Large intestine (tissue), 3 donors: ENCODE measurements around the gene GPR78. TPM values are rescaled to one million over a fixed set of nuclear protein-coding genes. Genes with fewer than 3 reads are reported as not detected.
"Not testable (repeated sequence)": the region's sequence is repeated elsewhere in the genome, so short reads cannot be mapped to it uniquely, and the experiment has no call there.

Source experiments
- DNase-seq, 2 donors: peaks; one replicate each; pipeline versions ENCODE4 v3.0.0 to v3.0.0-alpha.2; 2013
- H3K27ac ChIP-seq: one replicate; pipeline ENCODE4 v1.5.1; 2013; ENCODE audit warnings: low read length
- H3K27me3 ChIP-seq: 2 replicates; pipeline ENCODE4 v1.6.1; 2013; ENCODE audit warnings: low read length; ENCODE audit not compliant: control insufficient read depth, insufficient read depth
- H3K36me3 ChIP-seq: 2 replicates; pipeline ENCODE4 v1.6.1; 2013; ENCODE audit warnings: low read length; ENCODE audit not compliant: control insufficient read depth, insufficient read depth
- H3K4me1 ChIP-seq: one replicate; pipeline ENCODE4 v1.6.1; 2013; ENCODE audit warnings: low read length; ENCODE audit not compliant: control insufficient read depth, insufficient read depth
- H3K4me3 ChIP-seq: one replicate; pipeline ENCODE4 v1.5.1; 2013; ENCODE audit warnings: low read length
- H3K9me3 ChIP-seq: one replicate; pipeline ENCODE4 v1.6.1; 2013; ENCODE audit warnings: mild to moderate bottlenecking, low read depth, low read length, moderate library complexity; ENCODE audit not compliant: control insufficient read depth
- whole genome bisulfite sequencing: methylation state at CpG from one replicate; pipeline ENCODE4 v1.1.5; 2013; ENCODE audit warnings: low lambda C conversion rate; ENCODE audit not compliant: insufficient coverage; 5-methylcytosine and 5-hydroxymethylcytosine counted together
- polyA plus RNA-seq: library from polyadenylated mRNA; unstranded; fragments of 120-200 nt; gene quantifications from one replicate; pipeline ENCODE4 v1.2.1, GENCODE V29; 2013

Gene GPR78
- polyA plus RNA-seq, 1 donor: 0.09 TPM

DNA sequence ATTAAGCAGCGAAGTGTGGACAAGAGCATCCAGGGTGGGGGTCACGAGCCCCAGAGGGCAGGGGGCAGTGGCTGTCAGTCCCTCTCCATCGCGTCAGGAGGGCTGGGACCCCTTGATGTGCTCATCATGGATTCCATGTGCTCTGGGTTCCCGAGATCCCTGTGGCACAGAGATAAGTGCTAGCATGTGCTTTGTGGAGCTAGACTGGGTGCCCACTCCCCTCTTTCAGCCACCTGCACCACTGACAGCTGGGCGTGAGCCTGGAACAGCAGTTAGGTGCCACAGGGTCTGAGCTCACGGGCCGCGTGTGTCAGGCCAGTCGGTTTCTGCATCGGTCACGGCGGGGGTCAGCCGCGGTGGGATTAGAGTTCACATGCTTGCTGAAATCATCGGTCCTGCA, 36.6 kb downstream of the GPR78 start:
- no CpG with 5 or more reads among the region's 16 CpGs for WGBS
- Histone ChIP-seq H3K27me3 (no peaks in the 10 kb centered on the region), H3K27ac (no peak overlapping the region), H3K36me3 (no peaks in the 10 kb centered on the region), H3K4me3 (no peak overlapping the region), H3K9me3 (no peaks in the 10 kb centered on the region), H3K4me1 (no peaks in the 10 kb centered on the region)
- no peak for DNase-seq

DNA sequence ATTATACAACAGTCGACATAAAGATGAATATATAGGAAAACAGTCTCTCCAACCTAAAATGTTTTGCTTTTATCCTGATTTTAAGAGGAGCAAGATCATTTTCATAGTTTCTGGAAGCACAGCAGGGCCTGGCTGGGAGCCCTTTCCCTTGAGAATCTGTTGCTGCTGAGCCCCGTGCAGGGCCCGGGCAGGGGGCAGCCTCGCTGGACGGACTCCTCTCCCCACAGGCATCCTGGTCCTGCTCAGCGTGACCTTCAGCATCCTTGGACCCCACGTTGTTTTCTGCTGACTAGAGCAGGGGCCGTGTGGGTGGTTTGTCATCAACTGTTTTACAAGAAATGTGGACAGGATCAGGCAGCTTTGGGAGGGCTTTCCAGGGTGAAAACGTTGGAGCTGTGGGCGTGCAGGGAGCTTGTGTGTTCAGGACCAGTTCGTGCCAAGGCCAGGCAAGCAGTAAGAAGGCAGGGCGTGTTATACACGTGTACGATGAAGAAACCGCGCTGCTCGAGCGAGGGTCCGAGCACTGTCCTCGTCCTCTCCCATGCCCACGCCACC, 37.4 kb downstream of the GPR78 start:
- DNase-seq: no peak
- Histone ChIP-seq H3K9me3 (no peaks in the 10 kb centered on the region), H3K4me3 (no peak overlapping the region), H3K27ac (no peak overlapping the region), H3K4me1 (no peaks in the 10 kb centered on the region), H3K27me3 (no peaks in the 10 kb centered on the region), H3K36me3 (no peaks in the 10 kb centered on the region)
- WGBS: 92% methylated on average over 2 of the region's 21 CpGs

DNA sequence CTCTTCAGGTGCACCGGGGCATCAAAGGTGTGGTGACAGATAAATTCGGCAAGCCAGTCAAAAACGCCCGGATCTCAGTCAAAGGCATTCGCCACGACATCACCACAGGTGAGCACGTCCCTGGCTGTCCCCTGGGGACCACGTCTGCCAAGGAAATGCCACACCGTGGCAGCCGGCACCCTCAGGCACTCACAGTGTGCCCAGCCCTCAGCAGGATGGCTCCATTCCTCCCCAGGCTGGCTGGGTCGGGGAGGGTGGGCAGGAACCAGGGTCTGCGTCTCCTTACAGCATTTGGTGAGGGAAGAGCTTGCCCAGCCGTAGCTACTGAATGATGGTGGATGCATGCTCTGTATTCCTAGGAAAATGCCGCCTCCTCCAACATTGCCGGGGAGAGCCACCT, 38.2 kb downstream of the GPR78 start:
- no peak overlapping the region for H3K27ac ChIP-seq
- no peaks in the 10 kb centered on the region for H3K27me3 ChIP-seq
- H3K9me3 ChIP-seq: no peaks in the 10 kb centered on the region
- WGBS: 100% methylated on average over 1 of the region's 15 CpGs
- H3K4me3 ChIP-seq: no peak overlapping the region
- no peaks in the 10 kb centered on the region for H3K4me1 ChIP-seq
- no peak for DNase-seq
- no peaks in the 10 kb centered on the region for H3K36me3 ChIP-seq

DNA sequence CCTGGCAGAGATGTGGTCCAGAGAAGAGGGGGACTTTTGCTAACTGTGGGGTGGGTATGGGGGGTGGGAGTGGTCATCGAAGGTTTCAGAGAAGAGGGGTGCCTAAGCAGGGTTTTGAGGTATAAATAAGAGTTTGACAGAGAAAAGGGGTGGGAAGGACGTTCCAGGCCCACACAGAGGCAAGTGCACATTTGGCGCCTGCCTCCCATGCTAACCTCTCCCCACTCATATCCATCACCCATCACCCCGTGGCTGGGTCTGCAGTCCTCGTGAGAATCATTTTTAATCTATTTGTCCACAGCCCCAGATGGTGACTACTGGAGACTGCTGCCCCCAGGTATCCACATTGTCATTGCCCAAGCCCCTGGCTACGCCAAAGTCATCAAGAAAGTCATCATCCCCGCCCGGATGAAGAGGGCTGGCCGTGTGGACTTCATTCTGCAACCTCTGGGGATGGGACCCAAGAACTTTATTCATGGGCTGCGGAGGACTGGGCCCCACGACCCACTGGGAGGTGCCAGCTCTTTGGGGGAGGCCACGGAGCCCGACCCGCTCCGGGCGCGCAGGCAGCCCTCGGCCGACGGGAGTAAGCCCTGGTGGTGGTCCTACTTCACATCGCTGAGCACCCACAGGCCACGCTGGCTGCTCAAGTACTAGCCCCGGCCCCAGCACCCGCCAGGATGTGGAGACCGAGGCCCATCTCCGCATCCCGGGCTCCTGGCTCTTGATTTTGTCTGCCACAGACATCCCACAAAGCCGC, 38.9 kb downstream of the GPR78 start:
- Histone ChIP-seq H3K4me1 (no peaks in the 10 kb centered on the region), H3K27me3 (no peaks in the 10 kb centered on the region), H3K4me3 (no peak overlapping the region), H3K9me3 (no peaks in the 10 kb centered on the region), H3K27ac (no peak overlapping the region), H3K36me3 (no peaks in the 10 kb centered on the region)
- no peak for DNase-seq
- no CpG with 5 or more reads among the region's 28 CpGs for WGBS

DNA sequence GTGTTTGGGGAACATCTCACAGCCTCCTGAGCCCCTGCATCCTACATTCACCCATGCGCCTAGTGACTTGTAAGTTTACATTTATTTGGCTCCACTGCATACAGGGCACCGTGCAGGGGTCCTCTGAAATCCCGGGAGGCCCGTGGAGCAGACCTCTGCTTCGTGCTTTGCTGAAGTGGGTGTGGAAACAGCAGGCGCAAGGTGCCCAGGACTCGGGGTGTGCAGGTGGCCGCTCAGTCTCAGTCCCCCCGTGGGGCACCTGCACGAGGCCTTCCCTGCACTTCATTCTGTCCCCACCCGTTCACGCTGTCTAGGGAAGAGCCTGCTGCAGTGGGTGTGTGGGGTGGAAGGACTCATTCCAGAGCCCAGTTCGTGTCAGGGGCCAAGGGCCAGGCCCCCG, 40.9 kb downstream of the GPR78 start:
- DNase-seq, H3K27me3 ChIP-seq, H3K4me1 ChIP-seq, H3K4me3 ChIP-seq, H3K9me3 ChIP-seq, H3K36me3 ChIP-seq, H3K27ac ChIP-seq: not testable (repeated sequence)
- WGBS: no CpG with 5 or more reads among the region's 14 CpGs

DNA sequence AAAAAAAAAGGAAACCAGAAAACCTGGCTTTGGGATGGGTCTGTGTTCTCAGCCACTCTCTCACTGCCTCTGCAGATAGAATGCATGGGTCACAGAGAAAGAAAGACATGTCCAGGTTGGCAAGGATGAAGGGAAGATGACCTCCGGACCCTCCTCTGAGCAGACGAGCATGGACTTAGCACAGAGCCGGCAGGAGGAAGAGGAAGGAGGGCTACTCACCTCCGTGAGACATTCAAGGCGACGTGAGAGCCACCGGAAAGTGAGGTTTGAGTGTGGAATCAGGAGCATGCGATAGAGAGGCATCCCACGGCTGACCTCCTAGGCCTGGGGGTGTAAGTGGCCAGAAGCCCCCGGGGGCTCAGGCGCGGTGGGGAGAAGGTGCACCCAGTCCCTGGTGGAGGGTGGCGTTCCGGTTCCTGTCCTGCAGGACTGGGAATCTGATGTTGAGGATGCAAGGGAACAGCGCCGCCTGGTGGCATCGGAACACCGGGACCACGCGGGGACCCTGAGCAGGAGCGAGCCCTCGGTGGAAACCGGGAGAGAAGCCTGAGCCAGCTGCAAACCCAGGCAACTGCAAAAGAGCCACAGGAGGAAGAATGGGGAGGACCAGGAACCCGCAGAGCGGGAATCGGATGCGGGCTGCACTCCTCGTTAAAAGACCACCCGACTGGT, 44.5 kb downstream of the GPR78 start:
- H3K4me3 ChIP-seq, H3K4me1 ChIP-seq: not testable (repeated sequence)

DNA sequence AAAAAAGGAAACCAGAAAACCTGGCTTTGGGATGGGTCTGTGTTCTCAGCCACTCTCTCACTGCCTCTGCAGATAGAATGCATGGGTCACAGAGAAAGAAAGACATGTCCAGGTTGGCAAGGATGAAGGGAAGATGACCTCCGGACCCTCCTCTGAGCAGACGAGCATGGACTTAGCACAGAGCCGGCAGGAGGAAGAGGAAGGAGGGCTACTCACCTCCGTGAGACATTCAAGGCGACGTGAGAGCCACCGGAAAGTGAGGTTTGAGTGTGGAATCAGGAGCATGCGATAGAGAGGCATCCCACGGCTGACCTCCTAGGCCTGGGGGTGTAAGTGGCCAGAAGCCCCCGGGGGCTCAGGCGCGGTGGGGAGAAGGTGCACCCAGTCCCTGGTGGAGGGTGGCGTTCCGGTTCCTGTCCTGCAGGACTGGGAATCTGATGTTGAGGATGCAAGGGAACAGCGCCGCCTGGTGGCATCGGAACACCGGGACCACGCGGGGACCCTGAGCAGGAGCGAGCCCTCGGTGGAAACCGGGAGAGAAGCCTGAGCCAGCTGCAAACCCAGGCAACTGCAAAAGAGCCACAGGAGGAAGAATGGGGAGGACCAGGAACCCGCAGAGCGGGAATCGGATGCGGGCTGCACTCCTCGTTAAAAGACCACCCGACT, 50.2 kb downstream of the GPR78 start:
- H3K4me1 ChIP-seq, H3K27me3 ChIP-seq, H3K9me3 ChIP-seq, H3K27ac ChIP-seq, H3K4me3 ChIP-seq, H3K36me3 ChIP-seq, DNase-seq: not testable (repeated sequence)
- no CpG with 5 or more reads among the region's 29 CpGs for WGBS

More for the DNA sequence above, 44.5 kb downstream of the GPR78 start:
- not testable (repeated sequence) for H3K27me3 ChIP-seq, H3K36me3 ChIP-seq, DNase-seq, H3K27ac ChIP-seq, H3K9me3 ChIP-seq
- WGBS: no CpG with 5 or more reads among the region's 29 CpGs

DNA sequence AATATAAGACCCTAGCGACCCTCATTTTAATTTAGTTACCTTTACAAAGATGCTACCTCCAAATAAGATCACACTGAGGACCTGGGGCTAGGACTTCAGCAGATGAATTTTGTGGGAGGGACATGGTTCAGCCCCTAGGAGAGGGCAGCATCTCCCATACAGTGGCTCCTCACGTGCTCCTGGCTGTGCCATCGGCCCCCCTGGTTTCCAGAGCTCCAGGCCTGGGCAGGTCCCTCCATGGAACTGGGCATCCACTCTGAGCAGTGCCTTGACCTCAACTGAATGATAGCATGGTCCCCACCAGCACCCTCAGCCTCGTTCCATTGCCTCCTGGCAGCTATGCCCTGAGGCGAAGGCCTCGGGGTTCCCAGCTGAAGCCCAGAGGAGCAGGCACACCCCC, 51.7 kb downstream of the GPR78 start:
- no CpG with 5 or more reads among the region's 6 CpGs for WGBS
- H3K27me3 ChIP-seq, H3K4me1 ChIP-seq, H3K9me3 ChIP-seq, H3K36me3 ChIP-seq, H3K4me3 ChIP-seq, DNase-seq, H3K27ac ChIP-seq: not testable (repeated sequence)

- H3K9me3 ChIP-seq, H3K27ac ChIP-seq, DNase-seq, H3K36me3 ChIP-seq, H3K4me1 ChIP-seq, H3K27me3 ChIP-seq, H3K4me3 ChIP-seq: not testable (repeated sequence)
- 93% methylated on average over 2 of the region's 11 CpGs for WGBS
Observed at GRCh38 chr4:8634773-8635172, 54.6 kb downstream of the GPR78 start.

DNA sequence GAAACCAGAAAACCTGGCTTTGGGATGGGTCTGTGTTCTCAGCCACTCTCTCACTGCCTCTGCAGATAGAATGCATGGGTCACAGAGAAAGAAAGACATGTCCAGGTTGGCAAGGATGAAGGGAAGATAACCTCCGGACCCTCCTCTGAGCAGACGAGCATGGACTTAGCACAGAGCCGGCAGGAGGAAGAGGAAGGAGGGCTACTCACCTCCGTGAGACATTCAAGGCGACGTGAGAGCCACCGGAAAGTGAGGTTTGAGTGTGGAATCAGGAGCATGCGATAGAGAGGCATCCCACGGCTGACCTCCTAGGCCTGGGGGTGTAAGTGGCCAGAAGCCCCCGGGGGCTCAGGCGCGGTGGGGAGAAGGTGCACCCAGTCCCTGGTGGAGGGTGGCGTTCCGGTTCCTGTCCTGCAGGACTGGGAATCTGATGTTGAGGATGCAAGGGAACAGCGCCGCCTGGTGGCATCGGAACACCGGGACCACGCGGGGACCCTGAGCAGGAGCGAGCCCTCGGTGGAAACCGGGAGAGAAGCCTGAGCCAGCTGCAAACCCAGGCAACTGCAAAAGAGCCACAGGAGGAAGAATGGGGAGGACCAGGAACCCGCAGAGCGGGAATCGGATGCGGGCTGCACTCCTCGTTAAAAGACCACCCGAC, 55.8 kb downstream of the GPR78 start:
- DNase-seq, H3K4me1 ChIP-seq, H3K36me3 ChIP-seq, H3K9me3 ChIP-seq, H3K27ac ChIP-seq, H3K27me3 ChIP-seq, H3K4me3 ChIP-seq: not testable (repeated sequence)
- WGBS: no CpG with 5 or more reads among the region's 29 CpGs
